HG03432 (cell line): ENCODE data around the gene TLK1.
"Not testable (repeated sequence)": the region's sequence is repeated elsewhere in the genome, so short reads cannot be mapped to it uniquely, and the experiment has no call there.

Experiments
- ATAC-seq: cut with Tn5 transposase; IDR thresholded peaks from one replicate; pipeline ENCODE4 v1.9.1; 2021; ENCODE audit warnings: mild to moderate bottlenecking, moderate library complexity; ENCODE audit not compliant: unreplicated experiment

TLK1 gene

GRCh38 chr2:171171808-171172207 lies 11.1 kb upstream of the TLK1 start:
- ATAC-seq: no peak

GRCh38 chr2:171169839-171170238 lies 9.1 kb upstream of the TLK1 start:
- ATAC-seq: no peak

DNA sequence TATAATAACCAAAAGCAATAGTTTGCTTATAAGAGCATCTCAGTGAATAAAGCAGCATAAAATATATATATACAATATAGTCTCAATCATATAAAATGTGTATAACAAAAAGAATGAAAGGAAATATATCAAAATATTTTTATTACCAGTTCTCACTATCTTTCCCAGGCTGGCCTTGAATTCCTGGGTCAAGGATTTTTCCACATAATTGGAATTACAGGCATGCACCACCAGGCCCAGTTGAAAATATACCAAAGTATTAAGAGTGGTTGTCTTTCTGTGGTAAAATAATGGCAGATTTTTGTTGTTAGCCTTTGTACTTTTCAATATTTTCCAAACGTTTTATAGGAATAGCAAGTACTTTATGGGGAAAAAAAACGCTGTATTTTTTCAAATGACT lies 8.6 kb upstream of the TLK1 start:
- ATAC-seq: no peak

GRCh38 chr2:171167352-171167997 lies 6.8 kb upstream of the TLK1 start:
- no peak for ATAC-seq

DNA sequence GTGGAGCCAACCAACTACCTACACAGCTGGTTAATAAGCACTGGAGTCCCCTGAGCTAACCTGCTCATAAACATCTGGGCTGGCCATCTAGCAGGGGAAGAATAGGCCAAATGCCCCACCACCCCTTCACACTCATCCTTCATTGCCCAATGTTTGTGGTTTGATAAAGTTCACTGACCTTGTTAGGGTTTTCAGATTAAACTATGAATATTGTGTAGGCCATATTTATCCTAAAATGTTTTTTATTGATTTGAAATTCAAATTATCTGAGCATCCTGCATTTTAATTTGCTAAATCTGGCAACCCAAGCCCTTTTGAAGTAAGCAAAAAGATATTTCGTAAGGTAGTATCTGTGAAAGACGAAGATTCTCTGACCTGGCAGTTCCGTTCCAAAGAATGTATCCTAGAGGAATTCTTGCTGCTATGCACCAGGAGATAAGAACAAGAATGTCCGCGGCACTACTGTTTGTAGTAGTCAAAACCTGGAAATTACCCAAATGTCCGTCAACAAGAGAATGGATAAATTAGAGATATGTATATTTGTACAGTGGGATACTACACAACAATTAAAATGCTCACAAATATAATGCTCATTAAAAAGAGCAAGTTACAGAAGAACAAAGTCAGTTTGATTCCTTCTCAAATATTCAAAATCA lies 5.8 kb upstream of the TLK1 start:
- no peak for ATAC-seq

DNA sequence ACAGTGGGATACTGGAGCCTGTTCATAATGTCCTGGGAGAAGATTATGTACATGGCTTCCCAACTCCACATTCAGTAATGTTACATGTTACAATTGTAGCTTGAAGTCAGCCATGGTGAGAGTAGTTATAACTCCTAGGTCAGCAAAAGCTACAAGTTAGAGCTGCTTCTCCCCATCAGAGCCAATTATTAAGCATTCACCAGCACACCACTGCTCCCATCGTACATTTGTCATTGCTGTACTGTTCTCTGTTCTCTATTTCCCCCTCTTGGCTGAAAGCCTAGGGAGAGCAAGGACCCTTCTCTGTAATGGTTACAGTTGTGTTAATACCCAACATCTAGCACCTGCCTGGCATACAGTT lies 5.3 kb upstream of the TLK1 start:
- no peak for ATAC-seq

- no peak for ATAC-seq
These were observed 2.6 kb upstream of the TLK1 start for GRCh38 chr2:171163261-171163660.

GRCh38 chr2:171162522-171163197 lies 2.0 kb upstream of the TLK1 start:
- not testable (repeated sequence) for ATAC-seq

DNA sequence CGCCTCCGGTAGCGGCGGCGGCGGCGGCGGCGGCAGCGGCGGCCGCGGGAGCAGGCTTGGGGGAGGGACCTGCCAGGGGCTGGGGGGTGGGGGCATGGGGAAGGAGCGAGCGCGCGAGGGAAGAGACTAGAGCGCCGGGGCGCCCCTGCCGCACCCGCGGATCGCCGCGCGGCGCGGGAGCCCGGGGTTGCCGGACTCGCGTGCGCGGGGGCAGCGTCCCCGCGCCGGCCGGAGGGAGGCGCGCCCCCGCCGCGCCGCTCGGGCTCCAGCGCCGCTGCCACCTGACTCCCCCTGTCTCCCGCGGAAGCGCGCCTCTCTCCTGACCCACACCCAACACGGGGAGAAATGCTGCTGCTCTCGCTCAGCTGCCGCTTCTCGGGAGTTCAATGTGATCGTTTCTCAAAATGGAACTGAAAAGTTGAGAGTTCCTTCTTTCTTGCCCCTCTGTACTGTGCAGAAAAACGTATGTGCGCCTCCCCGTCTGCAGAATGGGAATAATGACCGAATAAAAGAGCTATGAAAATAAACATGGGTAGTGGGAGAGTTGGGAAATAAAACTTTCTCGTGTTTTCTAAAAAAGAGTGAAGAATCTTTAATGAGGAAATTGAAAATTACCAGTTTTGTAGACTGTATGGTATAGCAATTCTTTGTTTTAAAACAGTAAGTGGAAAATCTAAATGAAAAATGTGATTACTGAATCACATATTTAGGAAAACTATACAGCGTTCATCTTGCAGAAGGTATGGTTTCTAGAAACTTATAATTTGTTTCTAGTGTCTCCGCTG lies 455 bp upstream of the TLK1 start:
- ATAC-seq: peak; percentile 67

DNA sequence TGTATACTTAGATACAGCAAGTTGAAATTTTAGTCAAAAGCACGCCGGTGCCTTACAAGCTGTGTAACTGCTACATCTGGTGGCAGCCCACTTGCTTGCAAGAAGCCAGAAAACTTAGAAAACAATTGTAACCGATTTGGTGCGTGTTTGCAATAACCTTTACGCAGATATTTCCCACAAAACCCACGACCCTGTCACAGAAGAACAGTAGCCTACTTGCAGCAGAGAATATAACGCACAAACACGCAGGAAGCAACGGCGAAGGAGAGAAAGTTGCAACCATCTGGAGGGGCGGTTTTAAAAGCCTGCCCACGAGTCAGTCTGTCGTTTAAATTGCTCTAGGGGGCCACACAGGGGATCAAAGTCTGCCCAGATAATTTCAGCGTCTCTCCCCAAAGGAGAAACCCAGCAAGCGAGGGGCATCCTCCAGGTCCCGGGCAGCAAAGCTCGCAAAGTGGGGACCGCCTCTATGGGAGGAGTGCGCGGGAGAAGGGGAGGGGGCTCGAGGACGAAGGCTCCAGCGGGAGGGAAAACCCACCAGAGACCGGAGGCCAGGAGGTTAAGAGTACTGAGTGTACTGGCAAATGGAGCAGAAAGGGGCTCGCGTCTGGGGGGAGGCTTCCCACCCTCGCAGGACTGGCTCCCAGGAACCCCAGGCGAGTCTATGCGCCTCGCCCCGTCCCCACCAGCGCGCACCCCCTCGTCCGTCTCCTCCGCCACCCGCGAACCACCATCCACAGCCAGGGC lies 1.1 kb downstream of the TLK1 start:
- ATAC-seq: peak; percentile 24

GRCh38 chr2:171158790-171159371 lies 1.8 kb downstream of the TLK1 start:
- no peak for ATAC-seq

- no peak for ATAC-seq
These were observed 2.5 kb downstream of the TLK1 start for GRCh38 chr2:171158036-171158789.

DNA sequence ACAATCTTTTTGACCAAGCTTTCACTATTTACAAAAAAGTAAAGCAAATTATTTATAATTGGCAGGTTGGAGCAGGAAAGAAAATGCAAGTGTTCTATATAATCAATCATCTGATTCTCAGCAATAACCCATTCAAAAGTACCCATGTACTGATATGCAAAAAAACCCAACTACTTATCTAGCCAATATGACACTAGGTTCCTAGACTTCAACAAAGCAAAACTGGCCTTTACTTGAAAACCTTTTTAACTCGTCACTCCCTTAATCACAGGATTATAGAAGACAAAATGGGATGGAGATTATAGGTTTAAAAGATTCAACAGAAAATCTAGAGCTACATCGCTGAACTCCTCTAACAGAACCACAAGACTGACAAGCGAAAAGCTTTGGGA lies 3.6 kb downstream of the TLK1 start:
- no peak for ATAC-seq

GRCh38 chr2:171154348-171154747 lies 6.3 kb downstream of the TLK1 start:
- no peak for ATAC-seq

- no peak for ATAC-seq
These were observed 9.9 kb downstream of the TLK1 start for GRCh38 chr2:171150694-171151285.

DNA sequence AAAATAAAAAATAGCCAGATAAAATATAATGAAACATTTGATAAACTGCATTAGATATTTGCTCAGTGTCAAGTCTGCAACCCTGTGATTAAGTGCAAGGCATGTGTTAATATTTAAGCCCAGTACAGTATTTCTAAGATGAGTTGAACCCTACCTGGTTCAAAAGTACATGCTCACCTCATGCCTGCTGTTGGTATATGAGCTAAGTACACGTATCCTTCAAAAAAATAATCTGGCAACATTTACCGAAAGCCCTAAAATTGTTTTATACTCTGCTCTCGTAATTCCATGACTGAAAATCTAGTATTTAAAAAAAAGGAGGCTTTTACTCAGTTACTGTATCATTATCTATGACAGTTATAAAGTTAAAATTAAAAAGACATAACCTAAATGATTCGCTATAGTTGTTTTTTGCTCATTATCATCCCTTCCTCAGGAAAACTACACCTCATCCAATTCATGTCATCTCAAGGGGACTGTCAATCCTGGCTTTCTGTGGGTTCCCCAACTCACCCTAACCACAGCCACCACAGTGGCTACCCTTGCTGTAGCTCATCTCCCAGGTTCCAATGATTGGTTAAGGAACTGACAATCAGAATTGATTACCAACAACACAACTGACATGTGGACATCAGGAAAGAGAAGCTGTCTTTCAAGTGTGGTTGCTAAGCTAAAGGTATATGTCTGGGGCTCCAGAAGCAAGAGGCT lies 10.6 kb downstream of the TLK1 start:
- no peak for ATAC-seq

GRCh38 chr2:171149171-171149938 lies 11.3 kb downstream of the TLK1 start:
- no peak for ATAC-seq

GRCh38 chr2:171147081-171147480 lies 13.6 kb downstream of the TLK1 start:
- ATAC-seq: no peak
